HCT116 (cell line): Measurements from ENCODE around the gene ZNF804B. TPM values are rescaled to one million over a fixed set of nuclear protein-coding genes. Genes with fewer than 3 reads are reported as not detected.

Experiments used
- ATAC-seq: fragments of 200-7000 bp; cut with Tn5 transposase; 2 replicates; pipeline ENCODE4 v1.9.1; 2020; ENCODE audit warnings: mild to moderate bottlenecking, moderate library complexity
- BruUV-seq: library from RNA; stranded (reverse); fragments of 400-500 nt; replicated peaks from 2 replicates; lab custom pipeline; 2021; lab: Mats Ljungman, UMichigan
- CTCF ChIA-PET: fragments of 300-600 bp; sonication (Branson Sonifier 250); formaldehyde crosslinking; loops from one replicate; lab custom pipeline; 2021; ENCODE audit warnings: antibody characterized with exemption; lab: Charles Lee
- POLR2A ChIA-PET: fragments of 300-600, 350-600 bp; sonication (Branson Sonifier 250); formaldehyde crosslinking; loops from one replicate; lab custom pipeline; 2021; ENCODE audit warnings: antibody characterized with exemption; lab: Charles Lee
- RAD21 ChIA-PET, 2 experiments: fragments of 300-600 bp; sonication (Branson Sonifier 250); formaldehyde crosslinking; loops; one replicate each; lab custom pipeline; 2023; ENCODE audit warnings: low total read pairs in 2 of 2; ENCODE audit not compliant: uncharacterized antibody in 2 of 2, unreplicated experiment in 2 of 2, low non-redundant PET in 1 of 2; lab: Charles Lee
- DNase-seq: peaks from one replicate; pipeline ENCODE4 v3.0.0-alpha.2; 2010; ENCODE audit warnings: low read depth, low spot score
- H2AFZ ChIP-seq: fragments of 200-600 bp; shearing (Covaris generic), sonication (generic); 2 replicates; pipeline ENCODE4 v1.6.1; 2017; ENCODE audit warnings: low read depth, mixed run types, mixed read lengths, antibody characterized with exemption, low read length; ENCODE audit not compliant: poor library complexity, severe bottlenecking
- H3K27ac ChIP-seq: 2 replicates; pipeline ENCODE4 v1.5.1; 2012; ENCODE audit warnings: low read depth, low read length
- H3K27me3 ChIP-seq: fragments of 200-600 bp; sonication (generic); 2 replicates; pipeline ENCODE4 v1.6.1; 2016; ENCODE audit warnings: mixed run types, low read length, mixed read lengths; ENCODE audit not compliant: insufficient read depth
- H3K36me3 ChIP-seq, 2 experiments: fragments of 200-500 bp in 1 of 2; fragments of 200-600 bp in 1 of 2; sonication (Bioruptor generic) in 1 of 2; sonication (generic) in 1 of 2; 2 replicates each; pipeline versions ENCODE4 v1.5.1 to v1.6.1; 2014 to 2016; ENCODE audit warnings: low read length in 2 of 2, inconsistent platforms in 1 of 2, mixed read lengths in 1 of 2, mixed run types in 1 of 2; ENCODE audit not compliant: insufficient read depth in 2 of 2, control insufficient read depth in 1 of 2
- H3K4me1 ChIP-seq, 2 experiments: fragments of 200-600 bp in 1 of 2; sonication (generic) in 1 of 2; 2 replicates each; pipeline versions ENCODE4 v1.5.1 to v1.6.1; 2012 to 2017; ENCODE audit warnings: low read length in 2 of 2, inconsistent platforms in 1 of 2, mild to moderate bottlenecking in 1 of 2, mixed read lengths in 1 of 2, mixed run types in 1 of 2, moderate library complexity in 1 of 2; ENCODE audit not compliant: insufficient read depth in 2 of 2, control insufficient read depth in 1 of 2
- H3K4me2 ChIP-seq: fragments of 200-600 bp; sonication (generic); 2 replicates; pipeline ENCODE4 v1.6.1; 2017; ENCODE audit warnings: mixed run types, low read length, mixed read lengths
- H3K4me3 ChIP-seq, 2 experiments: fragments of 200-600 bp in 1 of 2; sonication (generic) in 1 of 2; replicated peaks in 1 of 2; 2 replicates each; pipeline ENCODE4 v1.5.1; 2011 to 2016; ENCODE audit warnings: low read length in 2 of 2, control low read depth in 1 of 2, low read depth in 1 of 2, mild to moderate bottlenecking in 1 of 2, mixed read lengths in 1 of 2, mixed run types in 1 of 2
- H3K79me2 ChIP-seq: fragments of 200-600 bp; sonication (generic); 2 replicates; pipeline ENCODE4 v1.6.1; 2017; ENCODE audit warnings: mild to moderate bottlenecking, mixed run types, low read length, moderate library complexity, mixed read lengths; ENCODE audit not compliant: insufficient read depth
- H3K9ac ChIP-seq: fragments of 200-600 bp; sonication (generic); 2 replicates; pipeline ENCODE4 v1.6.1; 2016; ENCODE audit warnings: low read length, mixed read lengths
- H3K9me2 ChIP-seq: fragments of 200-600 bp; sonication (generic), shearing (Covaris generic); 2 replicates; pipeline ENCODE4 v1.6.1; 2017; ENCODE audit warnings: mixed run types, mild to moderate bottlenecking, moderate library complexity; ENCODE audit not compliant: insufficient read depth
- H3K9me3 ChIP-seq, 2 experiments: fragments of 200-500 bp in 1 of 2; fragments of 200-600 bp in 1 of 2; sonication (Bioruptor generic) in 1 of 2; sonication (generic) in 1 of 2; 2 replicates each; pipeline ENCODE4 v1.6.1; 2014 to 2017; ENCODE audit warnings: low read length in 2 of 2, mixed read lengths in 2 of 2, inconsistent platforms in 1 of 2, low read depth in 1 of 2, mild to moderate bottlenecking in 1 of 2, mixed run types in 1 of 2, moderate library complexity in 1 of 2; ENCODE audit not compliant: control insufficient read depth in 1 of 2, insufficient read depth in 1 of 2
- H4K20me1 ChIP-seq: fragments of 200-600 bp; sonication (generic), shearing (Covaris generic); 2 replicates; pipeline ENCODE4 v1.6.1; 2017; ENCODE audit warnings: mixed run types, mild to moderate bottlenecking, moderate library complexity; ENCODE audit not compliant: insufficient read depth
- FOSL1 ChIP-seq: IDR thresholded peaks from 2 replicates; pipeline ENCODE4 v1.6.1; 2012; ENCODE audit warnings: low read depth
- POLR2A ChIP-seq: IDR thresholded peaks from 2 replicates; pipeline ENCODE4 v1.7.0; 2011; ENCODE audit warnings: borderline replicate concordance; ENCODE audit not compliant: insufficient read depth, insufficient read length; ENCODE audit errors: extremely low read depth
- POLR2AphosphoS5 ChIP-seq: IDR thresholded peaks from 2 replicates; pipeline ENCODE4 v1.6.1; 2011; ENCODE audit warnings: mild to moderate bottlenecking, low read depth, low read length, moderate library complexity
- REST ChIP-seq: IDR thresholded peaks from 2 replicates; pipeline ENCODE4 v1.6.1; 2012; ENCODE audit warnings: low read depth
- SRF ChIP-seq: IDR thresholded peaks from 2 replicates; pipeline ENCODE4 v1.6.1; 2012; ENCODE audit warnings: low read depth
- ZNF274 ChIP-seq: fragments of 200-500 bp; sonication (Bioruptor generic); IDR thresholded peaks from 2 replicates; pipeline ENCODE4 v1.6.1; 2014; ENCODE audit warnings: mild to moderate bottlenecking, low read depth, low read length, inconsistent platforms
- intact Hi-C: fragments of 100-400 bp; cut with micrococcal nuclease; formaldehyde crosslinking; loops from 2 replicates; pipeline ENCODE4 v1.10.0; 2022
- total RNA-seq: library from RNA; stranded (reverse); gene quantifications from one replicate; pipeline ENCODE4 v1.2.1, GENCODE V29; 2021; ENCODE audit not compliant: unreplicated experiment
- TF ChIP-seq, protein P1 (sequence below): IDR thresholded peaks from 2 replicates; pipeline ENCODE4 v1.6.1; 2012

The ZNF804B gene
- total RNA-seq, 1 experiment from 2014 or later: not detected

- no TSS peak for BruUV-seq
- CTCF ChIA-PET: no interaction called here
- no peaks in the 10 kb centered on the region for H3K36me3 ChIP-seq
- POLR2A ChIA-PET: no interaction called here
- RAD21 ChIA-PET: no interaction called here
- H3K4me1 ChIP-seq: no peaks in the 10 kb centered on the region
- H2AFZ ChIP-seq: no peak overlapping the region
- no peak overlapping the region for H3K9ac ChIP-seq
- no peak for TF ChIP-seq REST
- no peak for TF ChIP-seq FOSL1
- no peak for TF ChIP-seq POLR2AphosphoS5
- TF ChIP-seq SRF: no peak
- TF ChIP-seq ZNF274: no peak
- no peak for TF ChIP-seq POLR2A
- TF ChIP-seq, protein P1, sequence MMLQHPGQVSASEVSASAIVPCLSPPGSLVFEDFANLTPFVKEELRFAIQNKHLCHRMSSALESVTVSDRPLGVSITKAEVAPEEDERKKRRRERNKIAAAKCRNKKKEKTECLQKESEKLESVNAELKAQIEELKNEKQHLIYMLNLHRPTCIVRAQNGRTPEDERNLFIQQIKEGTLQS: no peak
- H3K79me2 ChIP-seq: no peaks in the 10 kb centered on the region
- H3K9me3 ChIP-seq: no peaks in the 10 kb centered on the region; a peak in 1 of 4 replicates
- H3K4me3 ChIP-seq: no peak overlapping the region
- DNase-seq: no peak
- no peaks in the 10 kb centered on the region for H4K20me1 ChIP-seq
- no peak overlapping the region for H3K27ac ChIP-seq
- no peaks in the 10 kb centered on the region for H3K9me2 ChIP-seq
- intact Hi-C loops: no loop called here
- H3K4me2 ChIP-seq: no peak overlapping the region
- ATAC-seq: no peak
- H3K27me3 ChIP-seq: no peaks in the 10 kb centered on the region
Observed at GRCh38 chr7:88965371-88965770, 205.9 kb downstream of the ZNF804B start.
